NCI-H1092 (cell line): ENCODE measurements around the gene REPS1.

Experiments used
- DNase-seq: peaks from one replicate; lab custom pipeline; 2025; lab: John Stamatoyannopoulos, UW

REPS1 gene

GRCh38 chr6:138920906-138921305, 67.1 kb downstream of the REPS1 start:
- DNase-seq = no peak

GRCh38 chr6:138914701-138915100, 73.4 kb downstream of the REPS1 start:
- DNase-seq = no peak

- DNase-seq = no peak
These were observed 75.7 kb downstream of the REPS1 start for GRCh38 chr6:138912308-138912707.

- no peak for DNase-seq
These were observed 78.1 kb downstream of the REPS1 start for GRCh38 chr6:138909975-138910374.

- DNase-seq = no peak
These were observed 78.5 kb downstream of the REPS1 start for GRCh38 chr6:138909511-138909910.

GRCh38 chr6:138907167-138907566, 80.9 kb downstream of the REPS1 start:
- DNase-seq = no peak

- DNase-seq = no peak
These were observed 91.0 kb downstream of the REPS1 start for GRCh38 chr6:138897031-138897430.

- DNase-seq = no peak
These were observed 91.8 kb downstream of the REPS1 start for GRCh38 chr6:138896104-138896756.

- no peak for DNase-seq
These were observed 96.6 kb downstream of the REPS1 start for GRCh38 chr6:138891255-138891986.

GRCh38 chr6:138885156-138885819, 102.8 kb downstream of the REPS1 start:
- no peak for DNase-seq

GRCh38 chr6:138882369-138883017, 105.6 kb downstream of the REPS1 start:
- no peak for DNase-seq

GRCh38 chr6:138873191-138873590, 114.9 kb downstream of the REPS1 start:
- no peak for DNase-seq

- DNase-seq = no peak
These were observed 118.7 kb downstream of the REPS1 start for GRCh38 chr6:138869398-138869797.

GRCh38 chr6:138868181-138868580, 119.9 kb downstream of the REPS1 start:
- no peak for DNase-seq

GRCh38 chr6:138865480-138866109, 122.5 kb downstream of the REPS1 start:
- DNase-seq = no peak

- no peak for DNase-seq
These were observed 123.6 kb downstream of the REPS1 start for GRCh38 chr6:138864343-138864890.

- no peak for DNase-seq
These were observed 124.7 kb downstream of the REPS1 start for GRCh38 chr6:138863321-138863720.

- no peak for DNase-seq
These were observed 125.6 kb downstream of the REPS1 start for GRCh38 chr6:138862456-138862855.

GRCh38 chr6:138857775-138858174, 130.3 kb downstream of the REPS1 start:
- DNase-seq = no peak

GRCh38 chr6:138856654-138857053, 131.4 kb downstream of the REPS1 start:
- DNase-seq = no peak
